Breast epithelium (tissue), 3 donors: Measurements from ENCODE around the gene SLC7A5.

ENCODE experiments used
- CTCF ChIP-seq, 3 donors: fragments of 450-650 bp; IDR thresholded peaks; one replicate each; pipeline ENCODE4 v1.5.1; 2016 to 2017; ENCODE audit warnings: antibody characterized with exemption in 3 of 3, mild to moderate bottlenecking in 3 of 3, moderate library complexity in 3 of 3
- POLR2A ChIP-seq: fragments of 450-650 bp; IDR thresholded peaks from one replicate; pipeline ENCODE4 v1.6.1; 2016; ENCODE audit warnings: antibody characterized with exemption, mild to moderate bottlenecking, moderate library complexity

- TF ChIP-seq CTCF (IDR thresholded peaks at IDR 0.05) (no peak), POLR2A (no peak)
Measured at GRCh38 chr16:87837627-87838289, 31.5 kb downstream of the SLC7A5 start.
